K562 treated with DMSO at 1 percent for 48 hours (cell line): ENCODE results near the gene FATE1. TPM values are rescaled to one million over a fixed set of nuclear protein-coding genes. Genes with fewer than 3 reads are reported as not detected.

ENCODE experiments used
- total RNA-seq: library from RNA; unstranded; fragments of 300-600 nt; gene quantifications from 2 replicates; pipeline ENCODE4 v1.2.3, GENCODE V29; 2022; ENCODE audit warnings: low replicate concordance; ENCODE audit errors: extremely low read depth

The FATE1 gene
- total RNA-seq, result not detected in 2 replicates

GRCh38 chrX:151715752-151716151 lies at the start of gene FATE1:
Gene FATE1, plus strand, starts transcription at chrX:151716035. Its CDS starts 85 bp downstream, at chrX:151716120.

GRCh38 chrX:151694661-151695582 lies 20.9 kb upstream of the FATE1 start, which contains the start of gene PRRG3:
Gene PRRG3, plus strand, starts transcription at chrX:151695458. Its CDS starts 3,357 bp downstream, at chrX:151698815.

GRCh38 chrX:151734446-151734845 lies 18.6 kb downstream of the FATE1 start, which contains the start of gene CNGA2:
Gene CNGA2, plus strand, starts transcription at chrX:151734746. Its CDS starts 3,738 bp downstream, at chrX:151738484.

Other genes starting within 250 kb of the FATE1 start
- gene PASD1, start 152.4 kb upstream of the FATE1 start, total RNA-seq, result not detected in 2 replicates
- not detected in 2 replicates for gene PRRG3, start 20.6 kb upstream of the FATE1 start, total RNA-seq
- gene CNGA2, start 18.7 kb downstream of the FATE1 start, total RNA-seq, result not detected in 2 replicates
- gene MAGEA4, start 196.9 kb downstream of the FATE1 start, total RNA-seq, result not detected in 2 replicates